ENCODE measurements around the gene ZNF488. TPM values are rescaled to one million over a fixed set of nuclear protein-coding genes. Genes with fewer than 3 reads are reported as not detected.

ZNF488 gene
- polyA plus RNA-seq, 3 donors from 2014 or later: not detected

- H3K4me3 Mint-ChIP-seq: no peak overlapping the region
- no peaks in the 10 kb centered on the region for H3K9me3 Mint-ChIP-seq
- H3K27me3 Mint-ChIP-seq (ENCODE audit: low read depth in 3 of 3): peaks cover 0 to 9% (median 3%) of the 10 kb centered on the region in 3 donors
- H3K4me1 Mint-ChIP-seq: no peaks in the 10 kb centered on the region
- DNase-seq: no peak
- no peaks in the 10 kb centered on the region for H3K36me3 Mint-ChIP-seq
- no peak overlapping the region for H3K27ac Mint-ChIP-seq
Observed at GRCh38 chr10:47337310-47337709, 46.8 kb downstream of the ZNF488 start.

DNA sequence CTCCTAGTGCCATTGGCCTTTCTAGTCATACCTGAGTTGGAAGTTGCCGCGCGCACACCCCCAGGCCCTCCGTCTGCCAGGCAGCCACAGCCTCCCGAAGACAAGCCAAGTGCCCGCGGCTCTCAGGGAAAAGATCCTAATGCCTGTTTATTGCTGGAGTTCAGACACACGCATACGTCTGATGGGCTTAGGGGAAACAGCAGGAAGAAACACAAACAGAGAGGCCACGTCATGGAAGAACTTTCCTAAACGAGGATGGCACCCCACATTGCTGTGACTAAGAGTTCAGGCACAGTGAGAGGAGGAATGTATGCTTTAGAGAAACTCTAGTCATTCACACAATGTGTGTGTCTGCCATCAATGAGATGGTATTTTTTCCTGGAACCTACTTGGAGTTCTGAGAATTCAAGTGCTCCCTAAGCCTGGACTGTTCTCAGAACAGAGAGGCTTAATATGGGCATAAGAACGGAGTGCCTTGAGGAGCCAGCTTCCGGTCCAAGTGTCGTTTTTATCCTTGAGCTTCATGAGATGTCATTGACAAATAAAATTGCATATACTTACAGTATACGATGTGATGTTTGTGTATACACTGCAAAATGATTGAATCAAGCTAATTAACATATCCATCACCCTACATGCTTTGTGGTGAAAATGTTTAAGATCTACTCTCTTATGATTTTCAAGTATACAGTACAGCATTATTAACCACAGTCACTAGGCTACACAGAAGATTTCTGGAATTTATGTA lies 47.5 kb downstream of the ZNF488 start:
- H3K27ac Mint-ChIP-seq: no peak overlapping the region
- H3K27me3 Mint-ChIP-seq (ENCODE audit: low read depth in 3 of 3): peaks cover 0 to 9% (median 3%) of the 10 kb centered on the region in 3 donors
- H3K4me3 Mint-ChIP-seq: no peak overlapping the region
- no peak for DNase-seq
- H3K9me3 Mint-ChIP-seq: no peaks in the 10 kb centered on the region
- no peaks in the 10 kb centered on the region for H3K4me1 Mint-ChIP-seq
- H3K36me3 Mint-ChIP-seq: no peaks in the 10 kb centered on the region

DNA sequence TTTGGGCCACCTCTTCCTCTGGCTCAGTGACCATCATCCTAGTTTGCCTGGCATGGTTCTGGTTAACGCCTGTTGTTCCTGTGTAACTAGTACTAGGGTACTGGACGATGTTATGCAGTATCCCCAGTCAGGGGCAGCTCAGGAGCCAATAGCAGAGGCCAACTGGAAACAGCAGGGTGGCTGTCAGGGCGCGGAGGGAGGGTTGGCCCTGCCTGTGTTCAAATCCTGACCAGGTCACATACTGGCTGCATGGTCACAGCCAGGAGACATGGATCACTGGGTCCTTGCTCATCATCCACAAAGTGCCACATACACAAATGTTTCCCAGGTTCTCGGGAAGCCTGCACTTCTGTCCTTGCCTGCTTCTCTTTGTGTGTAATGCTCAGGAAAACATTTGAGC lies 48.2 kb downstream of the ZNF488 start:
- H3K27me3 Mint-ChIP-seq (ENCODE audit: low read depth in 3 of 3): peaks cover 0 to 9% (median 4%) of the 10 kb centered on the region in 3 donors
- H3K4me3 Mint-ChIP-seq: no peak overlapping the region
- no peak for DNase-seq
- H3K36me3 Mint-ChIP-seq: no peaks in the 10 kb centered on the region
- no peaks in the 10 kb centered on the region for H3K4me1 Mint-ChIP-seq
- no peaks in the 10 kb centered on the region for H3K9me3 Mint-ChIP-seq
- H3K27ac Mint-ChIP-seq: no peak overlapping the region

DNA sequence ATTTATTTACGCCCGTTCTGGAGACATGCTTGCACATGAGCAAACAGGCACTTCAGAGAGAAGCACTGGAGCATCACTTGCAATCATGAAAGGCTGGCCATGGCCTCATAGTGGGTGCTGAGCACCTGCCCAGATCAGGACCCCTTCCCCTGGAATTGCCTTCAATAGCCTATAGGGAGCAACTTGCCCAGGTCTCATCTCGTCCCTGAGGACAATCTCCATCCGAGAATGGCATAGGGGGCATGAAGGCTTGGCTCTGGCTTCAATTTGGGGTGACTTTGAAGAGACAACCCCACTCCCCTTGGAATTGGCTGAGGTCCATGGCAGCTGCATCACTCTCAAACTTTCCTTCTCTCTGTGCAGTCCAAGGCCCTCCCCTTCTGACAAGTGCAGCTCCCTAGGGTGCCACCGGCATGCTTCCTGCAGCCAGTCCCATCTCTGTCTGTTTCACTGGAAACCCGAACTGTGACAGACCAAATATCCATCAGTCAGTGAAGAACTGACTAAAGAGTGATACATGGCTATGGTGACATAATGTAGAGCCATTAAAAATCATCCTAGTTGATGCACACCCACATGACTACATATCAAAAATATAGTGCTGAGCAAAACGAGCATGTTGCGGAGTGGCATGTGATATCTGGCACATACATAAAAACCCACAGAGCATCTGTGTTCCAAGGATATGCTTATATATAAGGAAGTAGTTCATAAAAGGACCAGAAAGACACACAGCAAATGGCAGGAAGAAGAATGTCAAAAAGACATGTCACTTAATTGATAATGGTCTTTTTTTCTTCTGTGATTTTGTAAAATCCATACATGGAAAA lies 49.4 kb downstream of the ZNF488 start:
- Mint-ChIP-seq H3K27ac (no peak overlapping the region), H3K36me3 (no peaks in the 10 kb centered on the region), H3K9me3 (no peaks in the 10 kb centered on the region), H3K4me3 (no peak overlapping the region), H3K27me3 (ENCODE audit: low read depth in 3 of 3) (peaks cover 0 to 7% (median 5%) of the 10 kb centered on the region in 3 donors), H3K4me1 (no peaks in the 10 kb centered on the region)
- DNase-seq: no peak

GRCh38 chr10:47333532-47333931 lies 50.6 kb downstream of the ZNF488 start:
- no peaks in the 10 kb centered on the region for H3K4me1 Mint-ChIP-seq
- no peaks in the 10 kb centered on the region for H3K36me3 Mint-ChIP-seq
- no peak for DNase-seq
- no peaks in the 10 kb centered on the region for H3K9me3 Mint-ChIP-seq
- H3K27me3 Mint-ChIP-seq (ENCODE audit: low read depth in 3 of 3): peaks cover 0 to 4% (median 2%) of the 10 kb centered on the region in 3 donors
- H3K4me3 Mint-ChIP-seq: no peak overlapping the region
- no peak overlapping the region for H3K27ac Mint-ChIP-seq

GRCh38 chr10:47332946-47333345 lies 51.1 kb downstream of the ZNF488 start:
- H3K36me3 Mint-ChIP-seq: no peaks in the 10 kb centered on the region
- H3K27ac Mint-ChIP-seq: no peak overlapping the region
- H3K4me3 Mint-ChIP-seq: no peak overlapping the region
- DNase-seq: no peak
- H3K27me3 Mint-ChIP-seq (ENCODE audit: low read depth in 3 of 3): peaks cover 0 to 4% (median 2%) of the 10 kb centered on the region in 3 donors
- no peaks in the 10 kb centered on the region for H3K4me1 Mint-ChIP-seq
- no peaks in the 10 kb centered on the region for H3K9me3 Mint-ChIP-seq

DNA sequence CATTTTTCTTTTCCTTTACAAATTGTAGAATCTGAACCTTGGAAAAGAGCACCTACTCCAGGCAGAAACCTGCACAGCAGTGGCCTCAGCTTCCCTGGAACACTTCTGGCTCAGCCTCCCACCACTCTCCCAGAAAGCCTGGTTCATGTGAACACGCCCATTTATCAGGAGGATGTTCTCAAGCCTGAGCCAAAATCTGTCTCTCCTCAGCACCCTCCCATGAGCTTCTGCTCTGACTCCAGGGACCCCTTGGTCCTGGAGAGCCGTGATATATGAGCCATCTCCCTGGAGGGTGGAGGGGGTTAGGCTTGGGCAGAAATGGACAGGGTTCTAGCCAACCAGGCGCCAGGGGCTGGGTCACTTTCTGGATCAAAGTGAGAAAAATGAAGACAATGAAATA lies 51.7 kb downstream of the ZNF488 start:
- Mint-ChIP-seq H3K27ac (no peak overlapping the region), H3K27me3 (ENCODE audit: low read depth in 3 of 3) (peaks cover 0 to 4% (median 2%) of the 10 kb centered on the region in 3 donors), H3K36me3 (no peaks in the 10 kb centered on the region), H3K9me3 (no peaks in the 10 kb centered on the region), H3K4me1 (no peaks in the 10 kb centered on the region), H3K4me3 (no peak overlapping the region)
- DNase-seq: no peak

- DNase-seq: no peak
- H3K27ac Mint-ChIP-seq: no peak overlapping the region
- H3K36me3 Mint-ChIP-seq: no peaks in the 10 kb centered on the region
- H3K4me1 Mint-ChIP-seq: no peaks in the 10 kb centered on the region
- H3K9me3 Mint-ChIP-seq: no peaks in the 10 kb centered on the region
- H3K27me3 Mint-ChIP-seq (ENCODE audit: low read depth in 3 of 3): peaks cover 0 to 2% (median 2%) of the 10 kb centered on the region in 3 donors
- no peak overlapping the region for H3K4me3 Mint-ChIP-seq
Observed at GRCh38 chr10:47331954-47332353, 52.1 kb downstream of the ZNF488 start.

- no peak for DNase-seq
- Mint-ChIP-seq H3K4me3 (no peak overlapping the region), H3K9me3 (no peaks in the 10 kb centered on the region), H3K27me3 (ENCODE audit: low read depth in 3 of 3) (peaks cover 0 to 4% (median 2%) of the 10 kb centered on the region in 3 donors), H3K27ac (no peak overlapping the region), H3K4me1 (no peaks in the 10 kb centered on the region), H3K36me3 (no peaks in the 10 kb centered on the region)
Observed at GRCh38 chr10:47331491-47331890, 52.6 kb downstream of the ZNF488 start.

GRCh38 chr10:47330804-47331203 lies 53.3 kb downstream of the ZNF488 start:
- Mint-ChIP-seq H3K4me1 (no peaks in the 10 kb centered on the region), H3K9me3 (no peaks in the 10 kb centered on the region), H3K27ac (no peak overlapping the region), H3K27me3 (ENCODE audit: low read depth in 3 of 3) (peaks cover 0 to 2% (median 2%) of the 10 kb centered on the region in 3 donors), H3K4me3 (no peak overlapping the region), H3K36me3 (no peaks in the 10 kb centered on the region)
- no peak for DNase-seq

DNA sequence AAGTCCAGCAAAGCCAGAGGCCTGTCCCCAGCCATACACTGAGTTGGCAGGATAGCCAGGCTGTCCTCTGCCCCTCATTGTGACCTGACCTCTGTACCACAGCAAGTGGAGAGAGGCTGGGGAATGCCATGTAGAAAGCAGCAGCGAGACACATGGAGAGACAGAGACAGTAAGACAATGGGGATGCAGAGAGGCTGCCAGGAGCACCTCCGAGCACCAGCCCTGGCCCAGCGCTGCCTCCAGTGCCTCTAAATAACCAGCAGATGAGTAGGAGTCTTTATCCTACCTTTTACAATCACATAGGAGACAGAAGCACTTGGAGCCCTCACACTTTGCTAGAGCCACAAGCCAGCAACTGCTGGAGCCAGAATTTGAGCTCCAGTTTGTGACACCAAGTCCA lies 53.7 kb downstream of the ZNF488 start:
- Mint-ChIP-seq H3K4me1 (no peaks in the 10 kb centered on the region), H3K27me3 (ENCODE audit: low read depth in 3 of 3) (peaks cover 0 to 2% (median 2%) of the 10 kb centered on the region in 3 donors), H3K36me3 (no peaks in the 10 kb centered on the region), H3K9me3 (no peaks in the 10 kb centered on the region), H3K4me3 (no peak overlapping the region), H3K27ac (no peak overlapping the region)
- no peak for DNase-seq

- Mint-ChIP-seq H3K9me3 (no peaks in the 10 kb centered on the region), H3K27ac (no peak overlapping the region), H3K4me3 (no peak overlapping the region), H3K4me1 (no peaks in the 10 kb centered on the region), H3K36me3 (no peaks in the 10 kb centered on the region), H3K27me3 (ENCODE audit: low read depth in 3 of 3) (peaks cover 0 to 5% (median 2%) of the 10 kb centered on the region in 3 donors)
- no peak for DNase-seq
Observed at GRCh38 chr10:47329855-47330254, 54.2 kb downstream of the ZNF488 start.

DNA sequence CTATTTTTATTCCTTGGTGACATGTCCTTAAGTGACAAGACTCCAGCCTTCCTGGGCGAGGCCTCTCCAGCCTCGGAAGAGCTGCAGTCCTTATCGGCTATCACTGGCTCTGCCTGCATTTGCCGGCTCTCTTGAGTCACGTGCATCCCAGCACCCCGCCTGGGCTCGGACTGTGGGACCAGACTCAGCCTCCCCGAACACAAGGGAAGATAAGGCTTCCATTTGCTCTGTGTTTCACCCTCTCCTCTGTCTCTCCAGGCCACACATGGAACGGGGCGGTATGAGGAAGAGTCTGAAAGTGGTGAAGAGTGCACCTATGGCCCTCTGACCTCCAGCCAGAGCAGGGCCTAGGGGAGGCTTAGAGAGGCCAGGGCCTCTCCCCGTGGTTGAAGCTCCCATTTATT lies 57.2 kb downstream of the ZNF488 start:
- H3K4me3 Mint-ChIP-seq: no peak overlapping the region
- H3K27ac Mint-ChIP-seq: no peak overlapping the region
- no peak for DNase-seq
- no peaks in the 10 kb centered on the region for H3K36me3 Mint-ChIP-seq
- H3K9me3 Mint-ChIP-seq: no peaks in the 10 kb centered on the region
- H3K4me1 Mint-ChIP-seq: no peaks in the 10 kb centered on the region
- peaks cover 0 to 5% (median 2%) of the 10 kb centered on the region in 3 donors for H3K27me3 Mint-ChIP-seq (ENCODE audit: low read depth in 3 of 3)

GRCh38 chr10:47326306-47326926 lies 57.7 kb downstream of the ZNF488 start:
- no peak for DNase-seq
- no peaks in the 10 kb centered on the region for H3K4me1 Mint-ChIP-seq
- peaks cover 0 to 5% (median 2%) of the 10 kb centered on the region in 3 donors for H3K27me3 Mint-ChIP-seq (ENCODE audit: low read depth in 3 of 3)
- H3K4me3 Mint-ChIP-seq: no peak overlapping the region
- H3K9me3 Mint-ChIP-seq: no peaks in the 10 kb centered on the region
- H3K36me3 Mint-ChIP-seq: no peaks in the 10 kb centered on the region
- H3K27ac Mint-ChIP-seq: no peak overlapping the region

All from immature natural killer cell (primary cell).